ENCODE data around the gene CLECL1.

CLECL1 gene

GRCh38 chr12:9673404-9674225 lies 59.3 kb downstream of the CLECL1 start:
- DNase-seq: peak; percentile 27 to 47
- TF ChIP-seq POLR2A (IDR thresholded peaks at IDR 0.05; ENCODE audit: low read length) (no peak), GATA1 (IDR thresholded peaks at IDR 0.05; ENCODE audit: low read depth, low read length) (no peak)
